ENCODE results near the gene LSMEM2.

LSMEM2 gene

DNA sequence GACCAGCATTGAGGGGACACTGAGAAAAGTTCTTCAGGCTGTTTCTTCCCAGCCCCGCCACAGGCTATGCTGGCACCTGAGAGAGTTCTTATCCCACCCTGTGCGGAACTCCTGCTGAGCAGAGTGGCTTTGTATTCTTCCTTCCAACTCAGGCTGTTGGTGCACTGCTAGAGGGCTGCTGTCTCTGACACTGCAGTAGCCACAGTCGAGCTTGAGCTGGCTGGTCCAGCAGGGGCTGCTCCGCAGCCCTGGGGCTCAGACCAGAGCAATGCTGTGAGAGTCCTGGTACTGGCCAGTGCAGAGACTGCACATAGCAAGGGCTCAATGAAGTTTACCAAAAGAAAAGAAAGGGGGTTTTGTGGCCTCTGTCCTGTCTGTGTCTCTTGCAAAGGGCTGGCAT is 39.2 kb upstream of the LSMEM2 start:
- Histone ChIP-seq H3K36me3 (ENCODE audit: insufficient read depth, low read length) (peaks cover 9% of the 10 kb centered on the region; the same call in 1 of the 2 replicates), H3F3A (ENCODE audit: low read depth) (peaks cover 3% of the 10 kb centered on the region; the same call in 1 of the 2 replicates), H3K4me3 (ENCODE audit: low read length, poor library complexity, severe bottlenecking) (peak overlapping the region; percentile 88), H3K9me3 (ENCODE audit: insufficient read depth, low read depth, low read length) (no peaks in the 10 kb centered on the region), H3K4me2 (ENCODE audit: low read depth, low read length, poor library complexity, severe bottlenecking) (peak overlapping the region; percentile 99), H3K4me1 (ENCODE audit: insufficient read depth, low read length, poor library complexity, severe bottlenecking) (peaks cover 57% of the 10 kb centered on the region), H4K20me1 (ENCODE audit: insufficient read depth, low read length, poor library complexity, severe bottlenecking) (peaks cover 78% of the 10 kb centered on the region), H3K27me3 (ENCODE audit: insufficient read depth, low read length, poor library complexity, severe bottlenecking) (peaks cover 5% of the 10 kb centered on the region), H3K9me2 (replicated peaks; ENCODE audit: low read depth, low read length) (no peaks in the 10 kb centered on the region), H3K9ac (ENCODE audit: low read depth, low read length, poor library complexity, severe bottlenecking) (peak overlapping the region; percentile 95), H2AFZ (ENCODE audit: low read length) (no peak overlapping the region), H3K79me2 (ENCODE audit: insufficient read depth, low read length) (peaks cover 87% of the 10 kb centered on the region)
- TF ChIP-seq, protein P1, sequence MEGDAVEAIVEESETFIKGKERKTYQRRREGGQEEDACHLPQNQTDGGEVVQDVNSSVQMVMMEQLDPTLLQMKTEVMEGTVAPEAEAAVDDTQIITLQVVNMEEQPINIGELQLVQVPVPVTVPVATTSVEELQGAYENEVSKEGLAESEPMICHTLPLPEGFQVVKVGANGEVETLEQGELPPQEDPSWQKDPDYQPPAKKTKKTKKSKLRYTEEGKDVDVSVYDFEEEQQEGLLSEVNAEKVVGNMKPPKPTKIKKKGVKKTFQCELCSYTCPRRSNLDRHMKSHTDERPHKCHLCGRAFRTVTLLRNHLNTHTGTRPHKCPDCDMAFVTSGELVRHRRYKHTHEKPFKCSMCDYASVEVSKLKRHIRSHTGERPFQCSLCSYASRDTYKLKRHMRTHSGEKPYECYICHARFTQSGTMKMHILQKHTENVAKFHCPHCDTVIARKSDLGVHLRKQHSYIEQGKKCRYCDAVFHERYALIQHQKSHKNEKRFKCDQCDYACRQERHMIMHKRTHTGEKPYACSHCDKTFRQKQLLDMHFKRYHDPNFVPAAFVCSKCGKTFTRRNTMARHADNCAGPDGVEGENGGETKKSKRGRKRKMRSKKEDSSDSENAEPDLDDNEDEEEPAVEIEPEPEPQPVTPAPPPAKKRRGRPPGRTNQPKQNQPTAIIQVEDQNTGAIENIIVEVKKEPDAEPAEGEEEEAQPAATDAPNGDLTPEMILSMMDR (conservative IDR thresholded peaks at IDR 0.05; ENCODE audit: low read length) = no peak
- TF ChIP-seq EZH2phosphoT487 (IDR thresholded peaks at IDR 0.05; ENCODE audit: borderline replicate concordance) = no peak

DNA sequence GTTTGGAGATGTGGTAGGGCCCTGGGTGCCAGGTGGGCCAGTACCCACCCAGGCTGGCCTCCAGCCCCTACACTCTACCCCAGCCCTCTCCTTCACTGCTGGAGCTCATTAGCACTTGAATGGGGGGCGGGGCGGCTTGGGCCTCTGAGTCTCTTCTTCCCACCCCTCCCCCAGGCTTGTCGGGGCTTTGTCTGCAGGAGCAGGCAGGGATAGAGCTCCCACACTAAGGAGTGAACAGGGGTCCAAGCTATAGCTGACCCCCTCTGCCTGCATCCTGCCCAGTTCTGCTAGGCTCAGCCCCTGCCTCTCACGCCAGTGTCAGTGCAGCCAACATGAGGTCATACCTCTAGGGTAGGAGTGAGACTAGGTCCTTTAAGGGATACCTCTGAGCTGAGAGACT is 37.7 kb upstream of the LSMEM2 start:
- H2AFZ ChIP-seq (ENCODE audit: low read length) = no peak overlapping the region
- H4K20me1 ChIP-seq (ENCODE audit: insufficient read depth, low read length, poor library complexity, severe bottlenecking) = peaks cover 90% of the 10 kb centered on the region
- peak overlapping the region; percentile 56 for H3K9ac ChIP-seq (ENCODE audit: low read depth, low read length, poor library complexity, severe bottlenecking)
- peaks cover 96% of the 10 kb centered on the region for H3K79me2 ChIP-seq (ENCODE audit: insufficient read depth, low read length)
- no peaks in the 10 kb centered on the region for H3K9me3 ChIP-seq (ENCODE audit: insufficient read depth, low read depth, low read length)
- peaks cover 3% of the 10 kb centered on the region; the same call in 1 of the 2 replicates for H3F3A ChIP-seq (ENCODE audit: low read depth)
- H3K4me3 ChIP-seq (ENCODE audit: low read length, poor library complexity, severe bottlenecking) = peak overlapping the region; percentile 32
- H3K27me3 ChIP-seq (ENCODE audit: insufficient read depth, low read length, poor library complexity, severe bottlenecking) = peaks cover 5% of the 10 kb centered on the region
- TF ChIP-seq, protein P1 (conservative IDR thresholded peaks at IDR 0.05; ENCODE audit: low read length) = no peak
- no peak for TF ChIP-seq EZH2phosphoT487 (IDR thresholded peaks at IDR 0.05; ENCODE audit: borderline replicate concordance)
- H3K36me3 ChIP-seq (ENCODE audit: insufficient read depth, low read length) = peaks cover 9% of the 10 kb centered on the region; the same call in 1 of the 2 replicates
- peak overlapping the region; percentile 99 for H3K4me2 ChIP-seq (ENCODE audit: low read depth, low read length, poor library complexity, severe bottlenecking)
- peaks cover 57% of the 10 kb centered on the region for H3K4me1 ChIP-seq (ENCODE audit: insufficient read depth, low read length, poor library complexity, severe bottlenecking)
- no peaks in the 10 kb centered on the region for H3K9me2 ChIP-seq (replicated peaks; ENCODE audit: low read depth, low read length)

DNA sequence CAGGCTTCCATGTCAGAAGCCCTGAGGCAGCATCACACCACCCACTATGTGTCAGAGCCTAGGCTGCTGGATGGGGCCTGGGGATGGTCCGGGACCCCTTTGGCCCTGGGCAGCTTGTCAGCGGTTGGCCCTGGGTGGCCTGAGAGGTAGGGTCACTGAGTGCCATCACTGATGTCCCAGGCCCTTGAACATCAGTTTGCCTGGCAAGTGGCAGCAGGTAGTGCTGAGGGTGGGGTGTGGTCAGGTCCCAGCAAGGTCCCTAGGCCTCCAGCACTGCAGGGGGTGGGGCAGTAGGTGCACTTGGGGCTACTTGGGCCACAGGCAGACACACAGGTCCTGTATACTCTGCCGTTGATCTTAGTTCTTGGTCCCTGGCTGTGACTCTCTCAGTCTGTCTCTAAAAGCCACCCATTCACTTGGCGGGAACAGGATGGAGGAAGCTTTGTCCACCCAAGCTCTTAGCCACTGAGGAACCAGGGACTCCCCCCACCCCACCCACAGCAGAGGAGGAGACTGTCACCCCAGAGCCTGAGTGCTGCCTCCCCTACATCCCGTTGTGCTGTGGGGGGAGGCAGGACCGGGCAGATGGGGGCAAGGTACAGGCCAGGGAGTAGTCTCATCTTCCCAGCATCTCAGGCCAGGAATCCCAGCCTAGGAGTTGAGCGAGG is 37.0 kb upstream of the LSMEM2 start:
- Histone ChIP-seq H3K9ac (ENCODE audit: low read depth, low read length, poor library complexity, severe bottlenecking) (peak overlapping the region; percentile 56), H3K27me3 (ENCODE audit: insufficient read depth, low read length, poor library complexity, severe bottlenecking) (no peaks in the 10 kb centered on the region), H3K36me3 (ENCODE audit: insufficient read depth, low read length) (peaks cover 9% of the 10 kb centered on the region; the same call in 1 of the 2 replicates), H2AFZ (ENCODE audit: low read length) (no peak overlapping the region), H3K4me3 (ENCODE audit: low read length, poor library complexity, severe bottlenecking) (peak overlapping the region; percentile 51), H3F3A (ENCODE audit: low read depth) (peaks cover 3% of the 10 kb centered on the region; the same call in 1 of the 2 replicates), H3K4me2 (ENCODE audit: low read depth, low read length, poor library complexity, severe bottlenecking) (peak overlapping the region; percentile 99), H3K4me1 (ENCODE audit: insufficient read depth, low read length, poor library complexity, severe bottlenecking) (peaks cover 60% of the 10 kb centered on the region), H4K20me1 (ENCODE audit: insufficient read depth, low read length, poor library complexity, severe bottlenecking) (peaks cover 89% of the 10 kb centered on the region), H3K9me2 (replicated peaks; ENCODE audit: low read depth, low read length) (no peaks in the 10 kb centered on the region), H3K9me3 (ENCODE audit: insufficient read depth, low read depth, low read length) (no peaks in the 10 kb centered on the region), H3K79me2 (ENCODE audit: insufficient read depth, low read length) (peaks cover 96% of the 10 kb centered on the region)
- no peak for TF ChIP-seq EZH2phosphoT487 (IDR thresholded peaks at IDR 0.05; ENCODE audit: borderline replicate concordance)
- TF ChIP-seq, protein P1 (conservative IDR thresholded peaks at IDR 0.05; ENCODE audit: low read length) = no peak

Measured in Loucy (cell line).